Right ventricle myocardium superior (tissue), 1 donor: ENCODE measurements around the gene TEX36. TPM values are rescaled to one million over a fixed set of nuclear protein-coding genes. Genes with fewer than 3 reads are reported as not detected.

Experiments used
- ATAC-seq: fragments of 200-7000 bp; cut with Tn5 transposase; one replicate; pipeline ENCODE4 v1.9.1; 2020; ENCODE audit warnings: mild to moderate bottlenecking; ENCODE audit not compliant: poor library complexity
- DNase-seq: peaks from one replicate; pipeline ENCODE4 v3.0.0-alpha.2; 2020
- intact Hi-C: fragments of 100-400 bp; cut with DNase I; formaldehyde crosslinking; loops from one replicate; pipeline ENCODE4 v1.11.2; 2022
- total RNA-seq: library from RNA; stranded (reverse); fragmentation: NEBNext Ultra II Directional; extraction: Animal tissue kit (Norgen Biotek cat#: 25700); gene quantifications from one replicate; pipeline ENCODE4 v1.2.1, GENCODE V29; 2021
- donor health status: DM: no; HTN: yes; CAD: no; lungs with severe emphysema.

Gene TEX36
- total RNA-seq, 1 donor from 2014 or later = not detected

DNA sequence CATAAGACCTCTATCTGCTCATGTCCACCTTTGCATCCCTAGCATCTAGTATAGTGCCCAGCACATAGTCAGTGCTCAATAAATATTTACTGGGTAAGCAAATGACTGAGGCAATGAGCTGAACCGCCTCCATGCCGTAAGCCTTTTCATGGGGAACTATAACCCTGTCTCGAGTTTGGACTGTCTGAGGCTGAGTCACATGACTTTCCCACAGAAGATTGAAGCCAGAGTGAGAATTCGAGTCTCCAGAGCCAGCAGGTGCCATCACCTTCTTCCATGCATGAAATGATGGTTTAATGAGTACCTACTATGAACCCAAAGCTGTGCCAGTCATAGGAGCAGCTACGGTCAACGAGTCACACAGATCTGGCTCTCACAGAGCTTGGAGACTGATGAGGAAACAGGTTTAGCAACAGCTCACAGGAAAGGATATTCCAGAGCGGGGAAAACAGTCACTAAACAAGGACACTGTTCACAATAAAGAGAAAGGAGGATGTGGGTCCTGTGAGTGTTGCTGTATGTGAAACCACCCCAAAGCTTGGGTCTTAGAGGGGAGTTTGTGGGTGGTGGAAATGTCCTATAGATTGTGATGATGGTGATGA lies 75.2 kb downstream of the TEX36 start:
- intact Hi-C loops = no loop called here
- no peak for DNase-seq
- ATAC-seq = no peak

DNA sequence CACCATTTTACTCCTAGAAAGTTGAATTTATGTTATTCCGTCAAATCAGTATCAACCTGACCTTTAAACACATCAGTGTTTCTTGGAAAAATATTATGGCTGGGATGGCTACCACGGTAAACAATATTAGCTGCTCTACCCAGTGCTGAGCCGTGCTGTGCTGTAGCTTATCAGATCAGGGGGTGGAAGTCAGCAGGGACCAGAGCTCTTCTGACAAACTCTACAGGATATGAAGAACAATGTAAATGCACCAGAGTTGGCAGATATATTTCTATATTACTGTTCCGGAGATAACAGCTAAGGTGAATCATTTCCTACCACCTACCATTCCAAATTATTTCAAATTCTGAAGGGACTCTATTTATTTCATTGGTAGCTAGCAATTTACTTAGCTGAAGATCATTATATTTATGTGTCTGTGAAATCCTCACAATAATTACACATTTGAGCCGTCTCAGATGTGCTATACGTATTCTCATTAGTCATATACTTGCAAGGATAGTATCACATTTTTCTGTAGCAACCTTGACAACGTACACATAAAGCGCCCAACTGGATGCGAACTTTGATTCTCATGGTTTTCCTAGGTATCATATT lies 76.5 kb downstream of the TEX36 start:
- intact Hi-C loops = no loop called here
- ATAC-seq = no peak
- DNase-seq = no peak

Other genes with a start within 250 kb of the TEX36 start
- 10.1 TPM for gene EDRF1, start 36.5 kb upstream of the TEX36 start, total RNA-seq
- not detected for gene MMP21, start 92.7 kb upstream of the TEX36 start, total RNA-seq
- gene UROS, start 140.1 kb upstream of the TEX36 start, total RNA-seq = 73.9 TPM
- gene BCCIP, start 140.4 kb upstream of the TEX36 start, total RNA-seq = 38.4 TPM
- gene DHX32, start 198.1 kb upstream of the TEX36 start, total RNA-seq = 45.2 TPM
- gene FANK1, start 213.4 kb upstream of the TEX36 start, total RNA-seq = 0.51 TPM